OCI-LY7 (cell line): ENCODE measurements around the gene EPRS1. TPM values are rescaled to one million over a fixed set of nuclear protein-coding genes. Genes with fewer than 3 reads are reported as not detected.
A peak's percentile ranks its signal among the peaks of the same experiment; 100 is the strongest.

Experiments
- BruUV-seq: library from RNA; stranded (reverse); fragments of 400-500 nt; replicated peaks from 2 replicates; lab custom pipeline; 2021; lab: Mats Ljungman, UMichigan
- CTCF ChIA-PET: fragments of 300-600 bp; sonication (Branson Sonifier 250); formaldehyde crosslinking; loops from one replicate; lab custom pipeline; 2022; ENCODE audit warnings: antibody characterized with exemption; ENCODE audit not compliant: unreplicated experiment; lab: Charles Lee
- POLR2A ChIA-PET: fragments of 300-600 bp; sonication (Branson Sonifier 250); formaldehyde crosslinking; loops from one replicate; lab custom pipeline; 2022; ENCODE audit warnings: antibody characterized with exemption; lab: Charles Lee
- DNase-seq: peaks from one replicate; pipeline ENCODE4 v3.0.0-alpha.2; 2015; ENCODE audit warnings: low spot score
- H2AFZ ChIP-seq: fragments of 200-600 bp; sonication (generic), shearing (Covaris generic); 2 replicates; pipeline ENCODE4 v1.6.1; 2014; ENCODE audit warnings: mild to moderate bottlenecking, antibody characterized with exemption, low read length, moderate library complexity
- H3K27ac ChIP-seq: fragments of 200-600 bp; sonication (generic); 2 replicates; pipeline ENCODE4 v1.5.1; 2014; ENCODE audit warnings: mixed run types, low read depth, mild to moderate bottlenecking, moderate library complexity, low read length, inconsistent platforms; ENCODE audit not compliant: poor library complexity, severe bottlenecking
- H3K36me3 ChIP-seq: fragments of 200-600 bp; sonication (generic); 2 replicates; pipeline ENCODE4 v1.6.1; 2014; ENCODE audit warnings: mild to moderate bottlenecking, antibody characterized with exemption, low read length, moderate library complexity, mixed read lengths; ENCODE audit not compliant: insufficient read depth
- H3K4me1 ChIP-seq: fragments of 200-600 bp; sonication (generic); 2 replicates; pipeline ENCODE4 v1.5.1; 2014; ENCODE audit warnings: mild to moderate bottlenecking, low read length; ENCODE audit not compliant: insufficient read depth, poor library complexity, severe bottlenecking
- H3K4me2 ChIP-seq: fragments of 200-600 bp; sonication (generic); 2 replicates; pipeline ENCODE4 v1.6.1; 2014; ENCODE audit warnings: mild to moderate bottlenecking, low read length
- H3K4me3 ChIP-seq: fragments of 200-600 bp; sonication (generic); 2 replicates; pipeline ENCODE4 v1.5.1; 2014; ENCODE audit warnings: mild to moderate bottlenecking, low read depth, low read length; ENCODE audit not compliant: poor library complexity, severe bottlenecking
- H3K79me2 ChIP-seq: fragments of 200-600 bp; sonication (generic); 2 replicates; pipeline ENCODE4 v1.6.1; 2016; ENCODE audit warnings: low read depth, mild to moderate bottlenecking, low read length, moderate library complexity, mixed read lengths; ENCODE audit not compliant: insufficient read depth
- H3K9me2 ChIP-seq: fragments of 200-600 bp; sonication (generic); 2 replicates; pipeline ENCODE4 v1.6.1; 2016; ENCODE audit warnings: mild to moderate bottlenecking, low read length, mixed read lengths; ENCODE audit not compliant: insufficient read depth
- H3K9me3 ChIP-seq: fragments of 200-600 bp; sonication (generic); 2 replicates; pipeline ENCODE4 v1.6.1; 2014; ENCODE audit warnings: mild to moderate bottlenecking, mixed run types, low read length, mixed read lengths
- H4K20me1 ChIP-seq: fragments of 200-600 bp; sonication (generic); 2 replicates; pipeline ENCODE4 v1.6.1; 2014; ENCODE audit warnings: mild to moderate bottlenecking, antibody characterized with exemption, low read length, moderate library complexity, mixed read lengths; ENCODE audit not compliant: insufficient read depth
- CTCF ChIP-seq: fragments of 200-600 bp; sonication (generic); conservative IDR thresholded peaks from 2 replicates; pipeline ENCODE4 v1.5.1; 2014; ENCODE audit warnings: mild to moderate bottlenecking, antibody characterized with exemption, low read length, moderate library complexity, mixed read lengths
- EZH2phosphoT487 ChIP-seq: fragments of 200-600 bp; sonication (generic); IDR thresholded peaks from 2 replicates; pipeline ENCODE4 v1.6.1; 2018; ENCODE audit warnings: low read depth, borderline replicate concordance, mild to moderate bottlenecking, mixed run types, antibody characterized with exemption, low read length, moderate library complexity, mixed read lengths
- intact Hi-C: fragments of 100-400 bp; cut with micrococcal nuclease; formaldehyde crosslinking; loops from one replicate; pipeline ENCODE4 v1.10.0; 2022; ENCODE audit not compliant: unreplicated experiment
- total RNA-seq, 2 experiments: library from RNA; depleted of rRNA in 1 of 2; stranded (reverse); fragments of >200 nt in 1 of 2; shearing (Covaris generic) in 1 of 2; gene quantifications; 2 replicates each; pipeline ENCODE4 v1.2.3, GENCODE V29; 2014 to 2022

EPRS1 gene
- total RNA-seq, 2 experiments from 2014 or later: 93.1 to 174 TPM

- H3K79me2 ChIP-seq: peaks cover 87% of the 10 kb centered on the region
- peak overlapping the region; percentile 72 for H3K4me2 ChIP-seq
- intact Hi-C loops: no loop called here
- no peaks in the 10 kb centered on the region for H3K9me2 ChIP-seq
- no peak overlapping the region for H2AFZ ChIP-seq
- no TSS peak for BruUV-seq
- peaks cover 30% of the 10 kb centered on the region for H3K4me1 ChIP-seq
- ChIA-PET POLR2A (interaction anchor here (0.9 to 1.9 kb wide), 2 partner anchors 9 to 25 kb away, joined by 3 to 7 read pairs; partner anchors contain the start of gene IARS2), CTCF (no interaction called here)
- no peak for TF ChIP-seq CTCF
- TF ChIP-seq EZH2phosphoT487: no peak
- no peak overlapping the region for H3K27ac ChIP-seq
- DNase-seq: no peak
- no peaks in the 10 kb centered on the region for H4K20me1 ChIP-seq
- H3K4me3 ChIP-seq: no peak overlapping the region
- H3K36me3 ChIP-seq: peaks cover 57% of the 10 kb centered on the region
- H3K9me3 ChIP-seq: peaks cover 11% of the 10 kb centered on the region; the same call in 1 of the 2 replicates
Measured at GRCh38 chr1:220084460-220084859, 38.2 kb upstream of the EPRS1 start.

- no peak for DNase-seq
- ChIA-PET CTCF (no interaction called here), POLR2A (interaction anchor here (0.6 kb wide), 1 partner anchor 9 kb away, joined by 3 read pairs; no protein-coding TSS in a partner anchor)
- Histone ChIP-seq H3K79me2 (peaks cover 40% of the 10 kb centered on the region; the same call in 1 of the 2 replicates), H4K20me1 (no peaks in the 10 kb centered on the region), H3K9me2 (no peaks in the 10 kb centered on the region), H3K4me2 (no peak overlapping the region), H2AFZ (no peak overlapping the region), H3K36me3 (peaks cover 86% of the 10 kb centered on the region), H3K4me3 (no peak overlapping the region), H3K4me1 (no peaks in the 10 kb centered on the region), H3K9me3 (no peaks in the 10 kb centered on the region), H3K27ac (no peak overlapping the region)
- BruUV-seq: no TSS peak
- intact Hi-C loops: no loop called here
- no peak for TF ChIP-seq EZH2phosphoT487
- TF ChIP-seq CTCF: no peak
Measured at GRCh38 chr1:220077887-220078286, 31.6 kb upstream of the EPRS1 start.

GRCh38 chr1:220076861-220077762 lies 30.8 kb upstream of the EPRS1 start:
- no peak for TF ChIP-seq EZH2phosphoT487
- no peak for TF ChIP-seq CTCF
- peaks cover 86% of the 10 kb centered on the region for H3K36me3 ChIP-seq
- H3K4me2 ChIP-seq: no peak overlapping the region
- H2AFZ ChIP-seq: no peak overlapping the region
- DNase-seq: no peak
- POLR2A ChIA-PET: interaction anchor here (0.7 to 1.0 kb wide), 3 partner anchors 10 to 44 kb away, joined by 3 to 4 read pairs (median 3); partner anchors contain the start of gene IARS2
- no peak overlapping the region for H3K4me3 ChIP-seq
- no peak overlapping the region for H3K27ac ChIP-seq
- intact Hi-C loops: no loop called here
- H3K79me2 ChIP-seq: peaks cover 38% of the 10 kb centered on the region; the same call in 1 of the 2 replicates
- no TSS peak for BruUV-seq
- no peaks in the 10 kb centered on the region for H3K9me2 ChIP-seq
- CTCF ChIA-PET: no interaction called here
- H4K20me1 ChIP-seq: no peaks in the 10 kb centered on the region
- no peaks in the 10 kb centered on the region for H3K9me3 ChIP-seq
- no peaks in the 10 kb centered on the region for H3K4me1 ChIP-seq
